Heart left ventricle (tissue), 13 donors: Measurements from ENCODE around the gene CHST6.

Experiments used
- CTCF ChIP-seq, 12 donors: fragments of 200-600 bp; sonication (generic) in 4 of 12; IDR thresholded peaks; one replicate each; pipeline versions ENCODE4 v1.5.0 to v1.8.0; 2018 to 2022; ENCODE audit warnings: antibody characterized with exemption in 12 of 12, mild to moderate bottlenecking in 5 of 12
- POLR2A ChIP-seq, 2 donors: fragments of 450-650 bp; IDR thresholded peaks; one replicate each; pipeline ENCODE4 v1.6.1; 2017; ENCODE audit warnings: antibody characterized with exemption in 2 of 2, mild to moderate bottlenecking in 2 of 2, moderate library complexity in 2 of 2
- donor health status: ischemic (EF 13 %, LVEDD 7.1; RV severe dilation, severe dysfunction).
- donor health status: DM: no; HTN: yes; CAD: no.
- donor health status: DM: no; HTN: no; CAD: no.
- donor health status: ischemic (EF 25% LVEDD 6.9; RV normal size, moderate dysfunction).
- donor health status: ischemic (EF 25% LVEDD 5.7; RV mildly dilated, moderate dysfunction).
- donor health status: ischemic (EF 35%, LVEDD 5.7; RV mildly dilated, moderate dysfunction).
- donor health status: nonischemic (EF 11% LVEDD 7.7; RV severe dilation, severe dysfunction).
- donor health status: DM: yes; HTN: yes; CAD: no.
- donor health status: PGD.
- donor health status: ischemic (EF 29% LVEDD 5.4; RV normal size, mild dysfunction).
- donor health status: nonischemic (EF 23%, LVEDD 6.1; RV moderate dilation, normal function).

DNA sequence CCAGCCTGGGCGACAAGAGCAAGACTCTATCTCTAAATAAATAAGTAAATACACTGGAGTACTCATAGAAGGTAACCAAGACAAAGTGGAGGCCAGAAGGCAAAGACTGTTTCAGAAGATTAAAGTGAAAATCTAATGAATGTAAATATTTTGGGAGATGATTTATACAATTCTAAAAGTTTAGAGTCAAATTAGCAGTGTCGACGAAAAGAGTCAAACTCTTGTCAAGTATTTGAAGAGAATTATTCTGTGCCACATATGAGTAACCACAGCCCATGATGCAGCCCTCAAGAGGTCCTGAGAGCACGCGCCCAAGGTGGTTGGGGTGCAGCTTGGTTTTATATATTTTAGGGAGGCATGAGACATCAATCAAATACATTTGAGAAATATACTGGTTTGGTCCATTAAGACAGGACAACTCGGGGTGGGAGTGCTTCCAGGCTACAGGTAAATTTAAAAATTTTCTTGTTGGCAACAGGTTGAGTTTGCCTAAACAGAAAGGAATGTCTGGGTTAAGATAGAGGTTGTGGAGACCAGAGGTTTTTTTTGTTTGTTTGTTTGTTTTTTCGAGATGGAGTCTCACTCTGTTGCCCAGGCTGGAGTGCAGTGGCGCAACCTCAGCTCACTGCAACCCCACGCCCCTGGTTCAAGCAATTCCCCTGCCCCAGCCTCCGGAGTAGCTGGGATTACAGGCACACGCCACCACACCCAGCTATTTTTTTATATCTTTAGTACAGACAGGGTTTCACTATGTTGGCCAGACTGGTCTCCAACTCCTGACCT is 65.4 kb downstream of the CHST6 start:
- no peak for TF ChIP-seq CTCF (IDR thresholded peaks at IDR 0.05)
- TF ChIP-seq POLR2A (IDR thresholded peaks at IDR 0.05), result no peak
